Measurements from ENCODE around the gene CCDC127.
"Not testable (repeated sequence)": the region's sequence is repeated elsewhere in the genome, so short reads cannot be mapped to it uniquely, and the experiment has no call there.

The CCDC127 gene

DNA sequence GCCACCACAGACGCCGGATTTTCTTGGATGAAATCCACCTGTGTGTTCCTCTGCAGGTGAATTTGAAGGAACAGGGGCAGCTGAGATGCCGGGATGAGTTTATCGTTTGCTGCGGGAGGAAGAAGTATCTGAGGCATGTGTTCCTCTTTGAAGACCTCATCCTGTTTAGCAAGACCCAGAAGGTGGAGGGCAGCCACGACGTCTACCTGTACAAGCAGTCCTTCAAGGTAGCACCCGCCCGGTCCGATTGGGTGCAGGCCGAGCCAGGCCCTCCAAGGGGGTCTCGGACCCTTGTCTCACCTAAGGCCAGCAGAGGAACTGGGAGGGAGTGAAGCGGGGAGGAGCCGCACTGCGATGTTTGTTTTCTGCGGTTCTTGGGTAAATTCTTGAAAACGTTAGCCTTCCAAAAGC is 45.1 kb downstream of the CCDC127 start:
- DNase-seq (ENCODE audit: low read depth in 2 of 2), result no peak

DNA sequence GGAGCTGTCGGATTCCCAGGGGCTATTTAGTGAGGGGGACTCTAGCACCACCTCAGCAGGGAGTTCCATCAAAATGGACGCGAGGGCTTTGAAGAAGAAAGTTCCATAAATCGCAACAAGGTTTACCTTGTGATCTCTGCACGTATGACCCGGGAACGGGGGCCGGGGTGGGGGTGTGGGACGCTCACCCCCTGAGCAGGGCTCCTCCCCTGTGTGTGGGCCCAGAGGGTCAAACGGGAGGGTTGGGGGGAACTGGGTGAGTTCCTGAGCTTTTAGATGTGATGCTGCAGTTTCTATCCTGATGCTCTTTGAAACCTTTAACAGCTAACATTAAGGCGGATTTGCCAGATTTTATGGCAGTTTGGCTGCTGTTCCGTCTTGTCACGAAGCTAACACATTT is 45.5 kb downstream of the CCDC127 start:
- no peak for DNase-seq (ENCODE audit: low read depth in 2 of 2)

DNA sequence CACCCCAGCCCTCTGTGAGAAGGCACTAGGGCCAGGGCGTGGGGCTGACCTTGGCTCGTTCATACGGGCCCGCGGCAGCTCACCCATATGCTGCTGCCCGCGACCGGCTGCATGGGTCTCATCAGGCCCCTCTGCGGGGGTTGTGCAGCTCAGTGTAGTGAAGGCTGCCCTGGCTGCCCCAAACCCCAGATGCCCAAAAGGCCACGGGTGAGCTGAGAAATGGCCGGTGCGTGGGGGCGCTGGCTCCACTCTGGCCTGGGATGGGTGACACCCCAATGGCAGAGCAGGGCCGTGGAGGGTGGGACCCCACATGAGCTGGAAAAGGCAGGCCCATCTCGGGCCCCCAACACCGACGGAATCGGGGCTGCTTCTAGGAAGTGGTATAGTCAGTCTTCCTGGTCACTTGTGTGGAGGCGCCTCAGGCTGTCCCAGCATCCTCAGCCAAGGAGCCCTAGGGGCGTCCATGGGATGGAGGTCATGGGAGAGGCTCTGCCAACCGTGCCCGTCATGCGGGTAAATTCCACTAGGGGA is 46.1 kb downstream of the CCDC127 start:
- DNase-seq (ENCODE audit: low read depth in 2 of 2), result no peak

DNA sequence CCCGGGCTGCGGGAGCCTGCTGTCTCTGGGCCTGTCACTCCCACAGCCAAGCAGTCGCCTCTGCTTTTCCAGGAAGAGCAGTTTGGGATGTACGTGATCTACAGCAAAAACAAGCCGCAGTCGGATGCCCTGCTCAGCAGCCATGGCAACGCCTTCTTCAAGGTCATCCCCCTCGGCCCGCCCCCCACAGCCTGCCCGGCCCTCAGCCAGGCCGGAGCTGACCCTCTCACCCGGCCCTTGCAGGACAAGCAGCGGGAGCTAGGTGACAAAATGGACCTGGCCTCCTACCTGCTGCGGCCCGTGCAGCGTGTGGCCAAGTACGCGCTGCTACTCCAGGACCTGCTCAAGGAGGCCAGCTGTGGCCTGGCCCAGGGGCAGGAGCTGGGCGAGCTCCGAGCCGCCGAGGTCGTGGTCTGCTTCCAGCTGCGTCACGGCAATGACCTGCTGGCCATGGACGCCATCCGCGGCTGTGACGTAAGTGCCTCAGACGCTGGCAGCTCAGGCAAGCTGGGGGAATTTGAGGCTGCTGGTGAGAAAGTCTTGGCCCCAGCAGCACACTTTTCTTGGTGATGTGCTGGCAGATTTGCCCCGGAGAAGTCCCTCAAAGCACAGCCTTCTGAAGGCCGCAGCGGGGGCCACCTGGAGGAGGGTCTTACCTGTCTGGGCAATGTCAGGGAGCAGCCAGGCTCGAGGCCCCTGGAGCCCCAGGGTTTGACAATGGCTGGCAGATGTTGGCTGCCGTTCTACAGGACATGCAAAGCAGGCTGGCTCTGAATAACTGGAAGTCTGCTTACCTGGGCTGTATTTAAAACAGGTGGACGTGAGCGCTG is 46.8 kb downstream of the CCDC127 start:
- DNase-seq (ENCODE audit: low read depth in 2 of 2), result no peak

DNA sequence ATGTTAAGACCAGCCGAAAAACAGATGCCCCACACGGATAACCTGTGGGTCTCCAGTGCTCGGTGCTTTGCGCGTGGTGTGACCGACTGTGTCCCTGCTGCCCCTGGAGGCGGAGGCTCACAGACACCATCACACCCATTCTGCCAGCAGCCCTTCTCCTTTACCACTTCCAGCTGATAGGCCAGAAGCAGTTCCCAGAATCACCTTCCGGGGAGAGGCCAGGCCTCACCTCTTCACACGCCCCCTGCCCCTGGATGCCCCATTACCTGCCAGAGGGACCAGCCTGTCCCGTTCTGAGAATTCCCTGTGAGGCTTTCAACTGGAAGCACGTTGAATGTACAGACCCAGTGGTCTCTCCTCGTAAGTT is 48.2 kb downstream of the CCDC127 start:
- DNase-seq (ENCODE audit: low read depth in 2 of 2), result no peak

DNA sequence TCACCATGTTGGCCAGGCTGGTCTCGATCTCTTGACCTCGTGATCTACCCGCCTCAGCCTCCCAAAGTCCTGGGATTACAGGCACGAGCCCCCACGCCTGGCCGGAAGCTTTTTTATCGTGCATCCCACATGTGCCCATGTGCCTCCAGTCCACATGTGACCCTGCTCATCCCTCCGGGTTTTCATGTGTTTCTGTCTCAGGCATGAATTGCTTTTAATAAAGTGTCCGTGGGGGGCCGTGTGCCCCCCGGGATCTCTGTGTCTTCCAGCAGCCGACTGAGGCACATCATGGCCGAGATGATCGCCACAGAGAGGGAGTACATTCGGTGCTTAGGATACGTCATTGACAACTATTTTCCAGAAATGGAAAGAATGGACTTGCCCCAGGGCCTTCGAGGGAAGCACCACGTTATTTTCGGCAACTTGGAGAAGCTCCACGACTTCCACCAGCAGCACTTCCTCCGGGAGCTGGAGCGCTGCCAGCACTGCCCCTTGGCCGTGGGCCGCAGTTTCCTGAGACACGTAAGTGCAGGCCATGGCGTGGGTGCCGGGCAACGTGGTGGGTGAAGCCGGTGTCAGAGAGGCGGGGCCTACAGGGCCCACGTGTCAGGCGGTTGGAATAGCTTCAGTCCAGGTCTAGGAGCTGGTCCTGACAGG is 48.8 kb downstream of the CCDC127 start:
- no peak for DNase-seq (ENCODE audit: low read depth in 2 of 2)

DNA sequence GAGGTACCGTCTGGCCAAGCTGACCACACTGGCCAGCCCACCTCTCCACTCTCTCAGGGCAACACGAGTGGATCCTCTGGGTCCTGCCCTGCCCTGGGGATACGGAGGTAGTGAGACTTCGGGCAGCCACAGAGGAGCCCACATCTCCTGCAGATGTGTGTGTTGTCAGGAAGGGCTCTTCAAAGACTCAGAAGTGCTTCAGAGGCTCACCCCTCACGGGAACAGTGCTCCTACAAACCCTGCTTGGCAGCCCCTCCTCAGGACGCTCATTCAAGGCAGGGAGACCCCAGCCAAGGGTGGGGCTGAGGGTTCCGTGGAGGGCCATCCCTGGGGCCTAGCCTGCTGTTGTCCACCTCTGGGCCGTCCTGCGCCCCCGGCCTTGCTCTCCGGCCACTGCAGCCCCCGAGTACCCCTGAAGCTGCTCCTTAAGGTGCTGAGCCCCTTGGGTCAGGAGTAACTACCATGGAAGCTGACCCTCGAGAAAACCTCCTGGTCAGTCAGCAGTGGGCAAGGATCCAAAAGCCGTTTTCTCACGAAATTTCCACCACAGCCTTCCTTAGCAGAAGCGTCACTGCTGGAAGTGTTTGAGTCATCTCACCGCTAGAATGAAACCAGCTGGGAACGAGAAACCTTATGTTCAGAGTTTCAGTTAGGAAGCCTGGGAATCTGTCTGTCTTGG is 49.8 kb downstream of the CCDC127 start:
- DNase-seq (ENCODE audit: low read depth in 2 of 2), result no peak

DNA sequence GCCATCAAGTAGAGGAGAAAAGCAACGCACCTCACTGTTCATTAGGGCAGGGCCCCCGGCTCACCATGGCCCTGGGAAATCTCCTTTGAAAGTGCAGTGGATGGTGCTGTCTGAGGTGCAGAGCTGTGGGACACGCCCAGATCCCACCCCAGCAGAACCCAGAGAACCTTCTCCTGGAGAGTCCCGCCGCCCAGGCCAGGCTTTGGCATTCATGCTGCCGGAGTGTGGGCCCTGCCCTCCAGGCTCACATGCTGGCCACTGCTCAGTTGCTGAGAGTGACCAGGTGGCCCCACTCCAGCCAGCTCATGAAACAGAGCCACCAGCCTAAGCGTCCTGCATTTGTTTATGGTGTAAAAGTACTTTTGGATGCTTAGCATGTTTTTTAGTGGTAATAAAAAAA is 50.4 kb downstream of the CCDC127 start:
- no peak for DNase-seq (ENCODE audit: low read depth in 2 of 2)

DNA sequence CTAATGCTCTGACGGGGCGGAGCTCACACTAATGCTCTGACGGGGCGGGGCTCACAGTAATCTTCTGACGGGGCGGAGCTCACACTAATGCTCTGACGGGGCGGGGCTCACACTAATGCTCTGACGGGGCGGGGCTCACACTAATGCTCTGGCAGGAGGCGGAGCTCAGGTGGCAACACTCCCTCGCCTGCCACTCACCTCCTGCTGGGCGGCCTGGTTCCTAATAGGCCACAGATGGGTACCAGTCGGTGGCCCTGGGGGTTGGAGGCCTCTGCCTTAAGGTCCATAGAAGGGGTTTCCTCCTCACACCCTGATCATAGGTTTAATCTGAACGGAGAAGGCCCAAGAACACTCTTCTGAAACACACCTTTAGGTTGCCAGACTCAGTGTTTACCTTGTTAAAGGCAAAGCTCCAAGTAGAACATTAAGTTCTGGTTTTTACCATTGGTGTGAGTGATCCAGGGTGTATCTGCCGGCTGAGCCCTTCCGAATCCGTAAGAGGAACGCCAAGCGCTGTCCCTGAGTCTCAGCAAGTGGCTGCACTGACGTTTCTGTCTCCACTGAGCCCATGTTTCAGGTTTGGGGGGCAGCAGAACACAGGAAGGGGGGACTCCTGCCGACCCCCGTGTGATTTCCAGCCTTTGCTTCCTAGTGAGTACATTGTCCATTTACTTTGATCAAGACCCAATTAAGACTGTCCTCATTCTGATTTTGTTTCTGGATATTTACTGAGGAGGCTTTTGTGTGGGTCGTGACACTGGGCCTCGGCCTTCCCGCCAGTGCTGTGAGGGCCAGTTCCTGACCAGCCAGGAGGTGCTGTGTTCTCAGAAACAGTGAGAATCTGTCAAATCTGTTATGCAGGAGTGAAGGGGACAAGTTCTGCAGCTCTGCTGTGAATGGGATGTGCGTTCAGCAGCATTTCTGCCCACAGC is 51.2 kb downstream of the CCDC127 start:
- DNase-seq (ENCODE audit: low read depth in 2 of 2), result no peak

DNA sequence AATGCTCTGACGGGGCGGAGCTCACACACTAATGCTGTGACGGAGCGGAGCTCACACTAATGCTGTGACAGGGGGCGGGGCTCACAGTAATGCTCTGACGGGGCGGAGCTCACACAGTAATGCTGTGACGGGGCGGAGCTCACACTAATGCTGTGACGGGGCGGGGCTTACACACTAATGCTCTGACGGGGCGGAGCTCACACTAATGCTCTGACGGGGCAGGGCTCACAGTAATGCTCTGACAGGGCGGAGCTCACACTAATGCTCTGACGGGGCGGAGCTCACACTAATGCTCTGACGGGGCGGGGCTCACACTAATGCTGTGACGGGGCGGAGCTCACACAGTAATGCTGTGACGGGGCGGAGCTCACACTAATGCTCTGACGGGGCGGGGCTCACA is 53.2 kb downstream of the CCDC127 start:
- not testable (repeated sequence) for DNase-seq (ENCODE audit: low read depth in 2 of 2)

DNA sequence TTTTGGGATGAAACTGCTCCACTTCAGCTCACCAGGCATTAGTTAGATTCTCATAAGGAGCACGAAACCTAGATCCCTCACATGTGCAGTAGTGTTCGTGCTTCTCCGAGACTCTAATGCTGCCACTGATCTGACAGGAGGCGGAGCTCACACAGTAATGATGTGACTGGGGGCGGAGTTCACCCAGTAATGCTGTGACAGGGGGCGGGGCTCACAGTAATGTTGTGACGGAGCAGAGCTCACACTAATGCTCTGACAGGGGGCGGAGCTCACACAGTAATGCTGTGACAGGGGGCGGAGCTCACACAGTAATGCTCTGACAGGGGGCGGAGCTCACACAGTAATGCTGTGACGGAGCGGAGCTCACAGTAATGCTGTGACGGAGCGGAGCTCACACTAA is 53.7 kb downstream of the CCDC127 start:
- no peak for DNase-seq (ENCODE audit: low read depth in 2 of 2)

DNA sequence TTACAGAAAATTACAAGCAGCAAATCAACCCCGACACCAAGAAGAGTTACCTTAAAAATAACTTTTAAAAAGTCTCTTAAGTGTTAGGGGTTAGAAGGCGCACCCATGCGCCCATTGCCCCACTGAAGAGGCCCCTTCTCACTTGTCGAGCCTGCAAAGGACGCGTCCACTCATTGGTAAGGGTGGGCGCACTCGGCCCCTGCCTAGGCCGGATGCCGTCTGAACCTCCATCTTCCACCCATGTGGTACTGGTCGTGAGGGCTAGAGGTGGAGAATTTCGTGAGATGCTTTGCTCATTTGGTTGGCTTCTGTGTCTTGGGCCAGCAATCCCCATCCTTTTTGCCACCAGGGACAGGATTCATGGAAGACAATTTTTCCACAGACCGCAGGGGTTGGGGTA is 54.1 kb downstream of the CCDC127 start:
- DNase-seq (ENCODE audit: low read depth in 2 of 2), result no peak

DNA sequence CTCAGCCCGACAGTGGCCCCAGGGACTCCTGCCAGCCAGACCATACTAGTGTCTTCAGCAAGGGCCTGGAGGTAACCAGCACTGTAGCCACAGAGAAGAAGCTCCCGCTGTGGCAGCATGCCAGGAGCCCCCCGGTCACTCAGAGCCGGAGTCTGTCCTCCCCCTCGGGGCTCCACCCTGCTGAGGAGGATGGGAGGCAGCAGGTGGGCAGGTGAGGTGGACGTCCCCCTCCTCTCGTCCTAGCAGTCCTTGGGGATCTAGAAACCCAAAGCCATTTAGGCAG is 54.7 kb downstream of the CCDC127 start:
- no peak for DNase-seq (ENCODE audit: low read depth in 2 of 2)

DNA sequence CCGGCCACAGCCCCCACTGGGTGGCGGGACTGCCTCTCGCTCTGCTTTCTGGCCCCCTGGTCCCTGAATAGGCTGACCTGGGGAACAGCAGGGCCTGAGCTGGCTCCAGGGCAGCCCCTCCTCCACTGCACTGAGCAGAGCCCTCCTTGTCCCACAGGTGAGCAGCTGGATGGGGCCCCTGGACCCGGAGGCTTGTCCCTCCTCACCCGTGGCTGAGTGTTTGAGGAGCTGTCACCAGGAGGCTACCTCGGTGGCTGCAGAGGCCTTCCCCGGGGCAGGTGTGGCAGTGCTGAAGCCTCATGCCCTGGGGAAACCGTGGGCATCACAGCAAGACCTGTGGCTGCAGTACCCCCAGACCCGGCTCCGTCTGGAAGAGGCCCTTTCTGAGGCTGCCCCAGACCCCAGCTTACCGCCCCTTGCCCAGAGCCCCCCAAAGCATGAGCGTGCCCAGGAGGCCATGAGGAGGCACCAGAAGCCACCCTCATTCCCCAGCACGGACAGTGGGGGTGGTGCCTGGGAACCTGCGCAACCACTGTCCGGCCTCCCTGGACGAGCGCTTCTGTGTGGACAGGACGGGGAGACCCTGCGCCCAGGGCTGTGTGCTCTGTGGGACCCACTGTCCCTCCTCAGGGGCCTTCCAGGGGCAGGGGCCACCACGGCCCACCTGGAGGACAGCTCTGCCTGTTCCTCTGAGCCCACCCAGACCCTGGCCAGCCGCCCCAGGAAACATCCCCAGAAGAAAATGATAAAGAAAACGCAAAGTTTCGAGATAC is 55.2 kb downstream of the CCDC127 start:
- DNase-seq (ENCODE audit: low read depth in 2 of 2), result no peak

DNA sequence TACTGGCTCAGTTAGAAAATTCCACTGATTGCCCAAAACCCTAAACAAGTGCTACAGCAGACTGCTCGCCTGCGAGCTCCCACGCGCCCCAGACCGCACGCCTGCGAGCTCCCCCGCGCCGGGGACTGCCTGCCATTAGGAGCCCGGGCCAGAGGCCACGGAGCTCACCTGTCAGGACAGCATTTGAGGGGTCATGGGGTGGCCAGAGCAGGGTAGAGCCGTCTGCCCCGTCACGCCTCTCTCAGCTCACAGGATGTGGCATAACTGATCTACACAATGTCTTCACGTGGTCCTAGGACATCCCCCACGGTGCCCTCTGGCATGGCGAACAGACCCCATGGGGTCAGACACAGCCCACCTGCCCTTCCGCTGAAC is 55.8 kb downstream of the CCDC127 start:
- no peak for DNase-seq (ENCODE audit: low read depth in 2 of 2)

DNA sequence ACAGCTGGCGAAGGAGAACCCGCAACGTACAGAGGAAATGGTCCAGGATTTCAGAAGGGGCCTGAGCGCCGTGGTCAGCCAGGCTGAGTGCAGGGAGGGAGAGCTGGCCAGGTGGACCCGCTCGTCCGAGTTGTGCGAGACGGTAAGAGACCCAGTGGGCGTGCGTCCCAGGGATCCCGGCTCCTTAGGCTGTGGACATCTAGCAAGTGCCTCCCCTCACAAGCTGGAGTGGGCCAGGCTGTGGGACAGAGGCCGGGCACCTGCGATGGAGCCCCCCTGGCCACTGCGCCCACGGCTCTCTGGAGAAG is 56.2 kb downstream of the CCDC127 start:
- DNase-seq (ENCODE audit: low read depth in 2 of 2), result no peak

DNA sequence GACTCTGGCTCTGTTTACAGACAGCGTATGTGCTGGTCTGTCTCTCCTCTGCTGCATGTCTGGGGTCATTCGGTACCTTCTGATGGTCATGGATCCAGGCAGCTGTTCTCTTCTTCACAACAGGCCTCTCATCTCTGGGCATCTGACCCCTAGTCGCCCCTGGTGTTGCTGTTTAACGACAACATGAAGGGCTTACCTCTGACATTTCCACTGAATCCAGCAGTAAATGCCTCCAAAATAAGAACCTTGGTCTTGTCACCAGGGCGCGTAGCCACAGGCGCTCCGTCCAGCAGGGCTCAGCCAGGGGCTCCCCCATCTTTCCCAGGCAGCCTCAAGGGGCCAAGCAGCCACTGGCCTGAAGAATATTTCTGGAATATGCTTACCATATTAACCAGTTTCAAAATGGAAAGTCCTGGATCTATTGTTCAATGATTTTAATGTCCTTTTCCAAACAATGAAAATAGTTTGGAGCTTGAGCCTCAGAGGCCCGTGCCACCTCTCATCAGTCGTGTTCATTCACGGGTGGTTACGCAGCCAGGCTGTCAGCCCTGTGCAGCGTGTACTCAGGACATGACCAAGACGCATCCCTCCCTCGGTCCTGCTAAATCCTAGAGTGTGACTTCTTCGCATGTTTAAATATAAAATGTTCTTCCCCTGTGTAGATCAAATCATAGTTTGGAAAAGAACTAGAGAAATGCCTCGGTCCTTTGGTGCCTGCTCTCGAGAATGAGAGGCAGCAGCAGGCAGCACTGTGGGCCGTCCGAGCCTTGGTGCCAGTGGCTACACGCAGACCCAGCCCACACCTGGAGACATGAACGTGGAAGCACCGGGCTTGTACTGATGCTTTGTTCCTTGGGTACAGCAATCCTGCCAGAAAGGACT is 56.8 kb downstream of the CCDC127 start:
- no peak for DNase-seq (ENCODE audit: low read depth in 2 of 2)

DNA sequence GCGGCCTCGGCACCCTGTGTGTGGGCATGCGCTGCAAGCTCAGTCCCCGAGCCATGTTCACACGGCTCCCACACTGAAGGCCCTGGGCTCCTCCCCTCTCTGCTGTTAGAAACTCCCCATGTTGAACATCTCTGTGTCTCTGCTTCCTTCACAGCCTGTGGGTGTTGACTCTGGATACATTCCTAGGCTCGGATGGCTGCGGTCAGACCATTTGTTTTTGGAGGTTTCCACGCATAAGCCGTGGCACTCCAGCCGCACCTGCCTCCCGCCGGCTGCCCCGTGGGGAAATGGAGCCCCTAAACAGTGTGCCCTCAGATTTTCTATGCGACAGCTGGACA is 57.8 kb downstream of the CCDC127 start:
- no peak for DNase-seq (ENCODE audit: low read depth in 2 of 2)

DNA sequence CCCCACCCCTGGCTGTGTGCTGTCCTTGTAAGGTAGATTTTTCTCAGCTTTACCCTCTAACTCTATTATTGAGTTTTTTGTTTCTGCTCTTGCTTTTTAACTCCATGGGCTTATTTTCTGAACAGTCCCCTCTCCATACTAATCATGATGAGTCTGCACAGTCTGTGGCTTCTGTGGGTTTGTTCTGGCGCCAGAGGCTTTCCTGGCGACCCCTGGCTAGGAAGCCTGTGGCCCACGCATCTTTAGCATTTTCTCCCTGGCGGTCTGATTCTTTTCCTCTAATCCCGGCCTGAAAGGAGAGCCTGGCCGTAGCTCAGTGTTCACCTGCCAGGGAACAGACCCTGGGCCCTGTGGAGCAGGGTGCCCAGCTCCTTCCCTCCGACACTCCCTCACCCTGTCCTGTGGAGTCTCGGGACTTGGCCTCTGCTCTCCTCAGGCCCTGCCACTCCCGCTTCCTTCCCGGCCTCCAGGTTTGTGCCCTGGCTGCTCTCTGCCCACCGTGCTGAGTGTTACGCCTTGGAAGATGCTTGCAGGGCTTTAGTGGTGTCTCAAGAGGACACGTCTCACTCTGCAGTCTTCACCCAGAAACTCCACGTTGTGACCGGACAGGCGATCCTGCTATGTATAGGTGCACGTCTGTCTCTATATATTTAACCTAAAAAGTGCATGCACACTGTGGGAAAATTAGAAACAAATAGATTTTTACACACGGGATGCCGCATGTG is 58.3 kb downstream of the CCDC127 start:
- no peak for DNase-seq (ENCODE audit: low read depth in 2 of 2)
